Measurements from ENCODE around the gene EPHA6.

The EPHA6 gene

GRCh38 chr3:97646932-97647331 lies 832.5 kb downstream of the EPHA6 start:
- DNase-seq (ENCODE audit: low read depth): no peak

- DNase-seq (ENCODE audit: low read depth): no peak
These were observed 833.1 kb downstream of the EPHA6 start for GRCh38 chr3:97647441-97647982.

- DNase-seq (ENCODE audit: low read depth): no peak
These were observed 841.6 kb downstream of the EPHA6 start for GRCh38 chr3:97655971-97656370.

GRCh38 chr3:97656638-97657037 lies 842.2 kb downstream of the EPHA6 start:
- no peak for DNase-seq (ENCODE audit: low read depth)

- DNase-seq (ENCODE audit: low read depth): no peak
These were observed 844.4 kb downstream of the EPHA6 start for GRCh38 chr3:97658668-97659285.

- DNase-seq (ENCODE audit: low read depth): no peak
These were observed 847.9 kb downstream of the EPHA6 start for GRCh38 chr3:97662264-97662663.

- DNase-seq (ENCODE audit: low read depth): no peak
These were observed 848.4 kb downstream of the EPHA6 start for GRCh38 chr3:97662762-97663161.

GRCh38 chr3:97665896-97666295 lies 851.5 kb downstream of the EPHA6 start:
- no peak for DNase-seq (ENCODE audit: low read depth)

GRCh38 chr3:97670952-97671351 lies 856.6 kb downstream of the EPHA6 start:
- DNase-seq (ENCODE audit: low read depth): no peak

- no peak for DNase-seq (ENCODE audit: low read depth)
These were observed 859.1 kb downstream of the EPHA6 start for GRCh38 chr3:97673357-97673997.

- no peak for DNase-seq (ENCODE audit: low read depth)
These were observed 860.1 kb downstream of the EPHA6 start for GRCh38 chr3:97674461-97674860.

- no peak for DNase-seq (ENCODE audit: low read depth)
These were observed 865.8 kb downstream of the EPHA6 start for GRCh38 chr3:97680210-97680609.

- no peak for DNase-seq (ENCODE audit: low read depth)
These were observed 866.3 kb downstream of the EPHA6 start for GRCh38 chr3:97680696-97681095.

- no peak for DNase-seq (ENCODE audit: low read depth)
These were observed 870.1 kb downstream of the EPHA6 start for GRCh38 chr3:97684490-97684889.

GRCh38 chr3:97686258-97686657 lies 871.9 kb downstream of the EPHA6 start:
- no peak for DNase-seq (ENCODE audit: low read depth)

- DNase-seq (ENCODE audit: low read depth): no peak
These were observed 873.3 kb downstream of the EPHA6 start for GRCh38 chr3:97687734-97688133.

- no peak for DNase-seq (ENCODE audit: low read depth)
These were observed 874.7 kb downstream of the EPHA6 start for GRCh38 chr3:97689111-97689510.

- DNase-seq (ENCODE audit: low read depth): no peak
These were observed 875.6 kb downstream of the EPHA6 start for GRCh38 chr3:97689962-97690361.

GRCh38 chr3:97691354-97691753 lies 877.0 kb downstream of the EPHA6 start:
- no peak for DNase-seq (ENCODE audit: low read depth)

- DNase-seq (ENCODE audit: low read depth): no peak
These were observed 878.0 kb downstream of the EPHA6 start for GRCh38 chr3:97692389-97692788.

- DNase-seq (ENCODE audit: low read depth): no peak
These were observed 878.4 kb downstream of the EPHA6 start for GRCh38 chr3:97692831-97693230.

- no peak for DNase-seq (ENCODE audit: low read depth)
These were observed 880.5 kb downstream of the EPHA6 start for GRCh38 chr3:97694876-97695275.

- DNase-seq (ENCODE audit: low read depth): no peak
These were observed 884.3 kb downstream of the EPHA6 start for GRCh38 chr3:97698691-97699090.

- no peak for DNase-seq (ENCODE audit: low read depth)
These were observed 885.5 kb downstream of the EPHA6 start for GRCh38 chr3:97699889-97700288.
